Adrenal gland (tissue), 5 donors: ENCODE results near the gene SRGAP3.

Experiments used
- POLR2A ChIP-seq, 2 donors: fragments of 450-650 bp; IDR thresholded peaks; one replicate each; pipeline ENCODE4 v1.6.1; 2017; ENCODE audit warnings: antibody characterized with exemption in 2 of 2, mild to moderate bottlenecking in 2 of 2, moderate library complexity in 1 of 2
- TF ChIP-seq, protein P1 (sequence below), 6 experiments: fragments of 450-650 bp in 4 of 6; fragments of 200-600 bp in 2 of 6; sonication (generic) in 1 of 6; IDR thresholded peaks; 1 replicate in 5 of 6; 2 replicates in 1 of 6; pipeline versions ENCODE4 v1.5.1 to v1.8.0; 2016 to 2021; ENCODE audit warnings: antibody characterized with exemption in 6 of 6, mild to moderate bottlenecking in 2 of 6, moderate library complexity in 1 of 6
- donor health status: DM: no; HTN: no; CAD: no.

DNA sequence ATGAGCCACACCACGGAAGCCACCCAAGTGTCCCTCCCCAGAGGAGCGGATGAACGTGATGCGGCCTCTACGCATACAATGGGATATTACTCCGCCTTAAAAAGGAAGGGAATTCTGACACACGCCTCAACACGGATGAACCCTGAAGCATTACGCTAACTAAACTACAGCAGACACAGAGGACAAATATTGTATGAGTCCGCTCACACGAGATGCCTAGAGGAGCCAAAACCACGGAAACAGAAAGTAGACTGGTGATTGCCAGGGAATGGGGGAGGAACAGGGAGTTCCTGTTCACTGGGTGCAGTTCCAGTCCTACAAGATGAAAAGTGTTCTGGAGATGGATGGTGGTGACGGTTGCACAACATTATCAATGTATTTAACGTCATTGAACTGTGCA, 32.7 kb downstream of the SRGAP3 start:
- TF ChIP-seq, protein P1, sequence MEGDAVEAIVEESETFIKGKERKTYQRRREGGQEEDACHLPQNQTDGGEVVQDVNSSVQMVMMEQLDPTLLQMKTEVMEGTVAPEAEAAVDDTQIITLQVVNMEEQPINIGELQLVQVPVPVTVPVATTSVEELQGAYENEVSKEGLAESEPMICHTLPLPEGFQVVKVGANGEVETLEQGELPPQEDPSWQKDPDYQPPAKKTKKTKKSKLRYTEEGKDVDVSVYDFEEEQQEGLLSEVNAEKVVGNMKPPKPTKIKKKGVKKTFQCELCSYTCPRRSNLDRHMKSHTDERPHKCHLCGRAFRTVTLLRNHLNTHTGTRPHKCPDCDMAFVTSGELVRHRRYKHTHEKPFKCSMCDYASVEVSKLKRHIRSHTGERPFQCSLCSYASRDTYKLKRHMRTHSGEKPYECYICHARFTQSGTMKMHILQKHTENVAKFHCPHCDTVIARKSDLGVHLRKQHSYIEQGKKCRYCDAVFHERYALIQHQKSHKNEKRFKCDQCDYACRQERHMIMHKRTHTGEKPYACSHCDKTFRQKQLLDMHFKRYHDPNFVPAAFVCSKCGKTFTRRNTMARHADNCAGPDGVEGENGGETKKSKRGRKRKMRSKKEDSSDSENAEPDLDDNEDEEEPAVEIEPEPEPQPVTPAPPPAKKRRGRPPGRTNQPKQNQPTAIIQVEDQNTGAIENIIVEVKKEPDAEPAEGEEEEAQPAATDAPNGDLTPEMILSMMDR (IDR thresholded peaks at IDR 0.05) = no peak
- TF ChIP-seq POLR2A (IDR thresholded peaks at IDR 0.05) = no peak
